H9 (cell line): ENCODE measurements around the gene SAG. TPM values are rescaled to one million over a fixed set of nuclear protein-coding genes. Genes with fewer than 3 reads are reported as not detected.
"Not testable (repeated sequence)": the region's sequence is repeated elsewhere in the genome, so short reads cannot be mapped to it uniquely, and the experiment has no call there.

Source experiments
- DNase-seq: peaks from one replicate; pipeline ENCODE4 v3.0.0-alpha.2; 2017
- H2AFZ ChIP-seq: one replicate; pipeline ENCODE4 v1.6.1; 2013; ENCODE audit warnings: mild to moderate bottlenecking, low read length, control low read depth, moderate library complexity
- H2AK5ac ChIP-seq: 2 replicates; pipeline ENCODE4 v1.6.1; 2013; ENCODE audit warnings: low read length, control low read depth, mixed read lengths; ENCODE audit not compliant: insufficient read length
- H2BK120ac ChIP-seq: one replicate; pipeline ENCODE4 v1.6.1; 2013; ENCODE audit warnings: low read depth, mild to moderate bottlenecking, low read length, control low read depth, inconsistent platforms; ENCODE audit not compliant: poor library complexity, severe bottlenecking
- H2BK12ac ChIP-seq: 2 replicates; pipeline ENCODE4 v1.6.1; 2013; ENCODE audit warnings: low read length, control low read depth, mixed read lengths, low read depth; ENCODE audit not compliant: insufficient read length
- H2BK15ac ChIP-seq: 2 replicates; pipeline ENCODE4 v1.6.1; 2013; ENCODE audit warnings: low read depth, low read length, control low read depth
- H2BK20ac ChIP-seq: one replicate; pipeline ENCODE4 v1.6.1; 2013; ENCODE audit warnings: low read depth, mild to moderate bottlenecking, low read length, control low read depth, inconsistent platforms; ENCODE audit not compliant: poor library complexity, severe bottlenecking
- H2BK5ac ChIP-seq: 2 replicates; pipeline ENCODE4 v1.6.1; 2013; ENCODE audit warnings: low read length, control low read depth, mixed read lengths; ENCODE audit not compliant: insufficient read length
- H3K14ac ChIP-seq: 2 replicates; pipeline ENCODE4 v1.6.1; 2013; ENCODE audit warnings: low read length, control low read depth; ENCODE audit not compliant: insufficient read depth
- H3K18ac ChIP-seq: 2 replicates; pipeline ENCODE4 v1.6.1; 2013; ENCODE audit warnings: low read depth, mild to moderate bottlenecking, mixed read lengths, low read length, control low read depth; ENCODE audit not compliant: insufficient read length
- H3K23ac ChIP-seq: 2 replicates; pipeline ENCODE4 v1.6.1; 2013; ENCODE audit warnings: low read length, control low read depth, mixed read lengths, low read depth; ENCODE audit not compliant: insufficient read length
- H3K23me2 ChIP-seq: 2 replicates; pipeline ENCODE4 v1.6.1; 2013; ENCODE audit warnings: low read depth, mild to moderate bottlenecking, mixed read lengths, low read length, control low read depth; ENCODE audit not compliant: insufficient read length, poor library complexity, severe bottlenecking
- H3K27ac ChIP-seq: 2 replicates; pipeline ENCODE4 v1.5.1; 2013; ENCODE audit warnings: low read length, control low read depth, mixed read lengths, low read depth; ENCODE audit not compliant: insufficient read length
- H3K27me3 ChIP-seq: 2 replicates; pipeline ENCODE4 v1.6.1; 2013; ENCODE audit warnings: low read length, control low read depth, inconsistent platforms; ENCODE audit not compliant: insufficient read depth
- H3K4ac ChIP-seq: 2 replicates; pipeline ENCODE4 v1.6.1; 2013; ENCODE audit warnings: low read depth, mild to moderate bottlenecking, control low read depth, inconsistent platforms, low read length, moderate library complexity
- H3K4me1 ChIP-seq: 2 replicates; pipeline ENCODE4 v1.6.1; 2013; ENCODE audit warnings: low read length, control low read depth, inconsistent platforms; ENCODE audit not compliant: insufficient read depth
- H3K4me2 ChIP-seq: 2 replicates; pipeline ENCODE4 v1.6.1; 2013; ENCODE audit warnings: low read length, control low read depth, mixed read lengths; ENCODE audit not compliant: insufficient read length, insufficient read depth
- H3K56ac ChIP-seq: 2 replicates; pipeline ENCODE4 v1.6.1; 2013; ENCODE audit warnings: low read depth, mild to moderate bottlenecking, mixed read lengths, low read length, control low read depth; ENCODE audit not compliant: insufficient read length
- H3K79me1 ChIP-seq: 2 replicates; pipeline ENCODE4 v1.6.1; 2013; ENCODE audit warnings: low read depth, mild to moderate bottlenecking, moderate library complexity, low read length, control low read depth, inconsistent platforms; ENCODE audit not compliant: insufficient read depth, poor library complexity, severe bottlenecking
- H3K79me2 ChIP-seq: 2 replicates; pipeline ENCODE4 v1.6.1; 2013; ENCODE audit warnings: low read length, control low read depth, inconsistent platforms; ENCODE audit not compliant: insufficient read depth
- H3K9ac ChIP-seq: 2 replicates; pipeline ENCODE4 v1.6.1; 2013; ENCODE audit warnings: low read length, control low read depth, mixed read lengths; ENCODE audit not compliant: insufficient read length; ENCODE audit errors: extremely low read depth
- H3K9me3 ChIP-seq: one replicate; pipeline ENCODE4 v1.6.1; 2013; ENCODE audit warnings: low read depth, low read length, inconsistent platforms; ENCODE audit not compliant: control insufficient read depth
- H3T11ph ChIP-seq: one replicate; pipeline ENCODE4 v1.6.1; 2013; ENCODE audit warnings: mild to moderate bottlenecking, low read length, control low read depth, inconsistent platforms
- H4K20me1 ChIP-seq: one replicate; pipeline ENCODE4 v1.6.1; 2013; ENCODE audit not compliant: control insufficient read depth, insufficient read length, insufficient read depth
- H4K5ac ChIP-seq: 2 replicates; pipeline ENCODE4 v1.6.1; 2013; ENCODE audit warnings: low read depth, mild to moderate bottlenecking, mixed read lengths, low read length, control low read depth; ENCODE audit not compliant: insufficient read length
- H4K8ac ChIP-seq: replicated peaks from 2 replicates; pipeline ENCODE4 v1.6.1; 2013; ENCODE audit warnings: low read length, control low read depth, mixed read lengths, low read depth; ENCODE audit not compliant: insufficient read length
- H4K91ac ChIP-seq: 2 replicates; pipeline ENCODE4 v1.6.1; 2013; ENCODE audit warnings: low read depth, mild to moderate bottlenecking, moderate library complexity, mixed read lengths, low read length, control low read depth; ENCODE audit not compliant: insufficient read length
- H3K27ac Mint-ChIP-seq, 3 experiments: 2 replicates in 2 of 3; 3 replicates in 1 of 3; pipeline ENCODE4 v1.8.0; 2020 to 2021; ENCODE audit warnings: mixed read lengths in 3 of 3, mild to moderate bottlenecking in 1 of 3, moderate library complexity in 1 of 3
- H3K27me3 Mint-ChIP-seq: 2 replicates; pipeline ENCODE4 v1.8.0; 2021; ENCODE audit warnings: low read depth, mild to moderate bottlenecking, moderate library complexity, mixed read lengths
- H3K36me3 Mint-ChIP-seq, 3 experiments: 2 replicates in 2 of 3; 3 replicates in 1 of 3; pipeline ENCODE4 v1.8.0; 2020 to 2021; ENCODE audit warnings: low read depth in 3 of 3, mixed read lengths in 3 of 3; ENCODE audit not compliant: insufficient read depth in 1 of 3
- H3K4me1 Mint-ChIP-seq, 2 experiments: 2 replicates each; pipeline ENCODE4 v1.8.0; 2020; ENCODE audit warnings: mixed read lengths in 2 of 2
- H3K4me3 Mint-ChIP-seq, 2 experiments: 2 replicates in 1 of 2; 3 replicates in 1 of 2; pipeline ENCODE4 v1.8.0; 2020 to 2021; ENCODE audit warnings: mild to moderate bottlenecking in 2 of 2, mixed read lengths in 2 of 2, moderate library complexity in 1 of 2
- H3K9me3 Mint-ChIP-seq, 2 experiments: 2 replicates in 1 of 2; 3 replicates in 1 of 2; pipeline ENCODE4 v1.8.0; 2020; ENCODE audit warnings: mild to moderate bottlenecking in 2 of 2, mixed read lengths in 2 of 2, moderate library complexity in 1 of 2
- CTCF ChIP-seq: fragments of 200-600 bp; sonication (generic); conservative IDR thresholded peaks from 3 replicates; pipeline ENCODE4 v1.8.0; 2021; ENCODE audit warnings: antibody characterized with exemption, mild to moderate bottlenecking
- WGBS: extraction: QIAGEN DNeasy Blood & Tissue Kit; methylation state at CpG from one replicate; pipeline ENCODE4 v1.1.7; 2013; ENCODE audit warnings: missing lambda C conversion rate, low lambda C conversion rate, mixed read lengths; ENCODE audit not compliant: insufficient read length; ENCODE audit errors: extremely low coverage; 5-methylcytosine and 5-hydroxymethylcytosine counted together
- total RNA-seq: library from RNA; stranded (reverse); gene quantifications from 2 replicates; pipeline ENCODE4 v1.2.1, GENCODE V29; 2021

The SAG gene
- total RNA-seq, 1 experiment from 2014 or later = not detected

- no peak overlapping the region for H4K8ac ChIP-seq
- no peak overlapping the region for H2BK15ac ChIP-seq
- H3K79me2 ChIP-seq = no peaks in the 10 kb centered on the region
- H3K36me3 Mint-ChIP-seq = no peaks in the 10 kb centered on the region; a peak in 1 of 7 replicates
- no peaks in the 10 kb centered on the region; the same call in 1 of the 2 replicates for H3K27me3 ChIP-seq
- peaks cover 100% of the 10 kb centered on the region for H3K27me3 Mint-ChIP-seq
- H3K4ac ChIP-seq = no peak overlapping the region
- no peak for DNase-seq
- peaks cover 1 to 3% of the 10 kb centered on the region in 2 experiments for H3K4me1 Mint-ChIP-seq
- H3T11ph ChIP-seq = no peak overlapping the region
- no peaks in the 10 kb centered on the region; a peak in 1 of 5 replicates for H3K9me3 Mint-ChIP-seq
- peaks cover under 1% of the 10 kb centered on the region; the same call in 1 of the 2 replicates for H3K4me1 ChIP-seq
- no peak overlapping the region for H3K27ac Mint-ChIP-seq
- H3K23ac ChIP-seq = no peak overlapping the region
- no peak overlapping the region for H3K4me3 Mint-ChIP-seq
- H2AFZ ChIP-seq = no peak overlapping the region
- no peak overlapping the region for H4K5ac ChIP-seq
- H3K4me2 ChIP-seq = no peak overlapping the region
- no peak overlapping the region for H3K9ac ChIP-seq
- WGBS = no CpG with 5 or more reads among the region's 11 CpGs
- no peak overlapping the region for H3K14ac ChIP-seq
- H3K23me2 ChIP-seq = no peaks in the 10 kb centered on the region
- no peak for TF ChIP-seq CTCF
- no peak overlapping the region for H2BK120ac ChIP-seq
- no peaks in the 10 kb centered on the region for H4K20me1 ChIP-seq
- H3K79me1 ChIP-seq = no peaks in the 10 kb centered on the region
- no peak overlapping the region for H2BK5ac ChIP-seq
- H2AK5ac ChIP-seq = no peak overlapping the region
- H3K18ac ChIP-seq = no peak overlapping the region
- H3K9me3 ChIP-seq = no peaks in the 10 kb centered on the region
- H3K27ac ChIP-seq = no peak overlapping the region
- no peak overlapping the region for H3K56ac ChIP-seq
- H2BK12ac ChIP-seq = no peak overlapping the region
- no peak overlapping the region for H4K91ac ChIP-seq
- H2BK20ac ChIP-seq = no peak overlapping the region
These were observed 27.3 kb downstream of the SAG start for GRCh38 chr2:233334915-233335314.

DNA sequence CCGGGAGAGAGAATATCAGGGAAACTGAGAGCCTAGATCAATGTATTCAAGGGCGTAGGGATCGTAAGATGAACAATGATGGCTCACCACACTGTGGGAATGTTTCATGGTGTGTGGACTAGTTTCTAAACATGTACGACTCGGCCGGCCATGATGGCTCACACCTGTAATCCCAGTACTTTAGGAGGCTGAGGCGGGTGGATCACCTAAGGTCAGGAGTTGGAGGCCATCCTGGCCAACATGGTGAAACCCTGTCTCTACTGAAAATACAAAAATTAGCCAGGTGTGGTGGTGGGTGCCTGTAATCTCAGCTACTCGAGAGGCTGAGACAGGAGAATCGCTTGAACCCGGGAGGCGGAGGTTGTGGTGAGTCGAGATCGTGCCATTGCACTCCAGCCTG lies 28.5 kb downstream of the SAG start:
- not testable (repeated sequence) for H4K5ac ChIP-seq, H3K27me3 ChIP-seq, H3K9me3 ChIP-seq, H4K91ac ChIP-seq, H2BK120ac ChIP-seq, H3K79me1 ChIP-seq, H4K8ac ChIP-seq, H3K4me2 ChIP-seq, H3K9ac ChIP-seq, H3K27ac ChIP-seq, H3K36me3 Mint-ChIP-seq, H3K56ac ChIP-seq, H3K9me3 Mint-ChIP-seq, H2BK20ac ChIP-seq, H3K18ac ChIP-seq, H2BK12ac ChIP-seq, H2BK5ac ChIP-seq, H2AFZ ChIP-seq, H3K79me2 ChIP-seq, H3K23me2 ChIP-seq, H3K23ac ChIP-seq, H3K4me1 ChIP-seq, H3K4ac ChIP-seq, H2BK15ac ChIP-seq, H3K14ac ChIP-seq, H3T11ph ChIP-seq, H3K4me1 Mint-ChIP-seq, H3K4me3 Mint-ChIP-seq, DNase-seq, H2AK5ac ChIP-seq, H3K27ac Mint-ChIP-seq, H4K20me1 ChIP-seq
- peaks cover 92% of the 10 kb centered on the region for H3K27me3 Mint-ChIP-seq
- no CpG with 5 or more reads among the region's 13 CpGs for WGBS
